A549 (cell line): ENCODE data around the gene ISCA2. TPM values are rescaled to one million over a fixed set of nuclear protein-coding genes. Genes with fewer than 3 reads are reported as not detected.

Experiments
- ATAC-seq, 2 experiments: fragments of 200-7000 bp in 1 of 2; fragments of >200 bp in 1 of 2; cut with Nextera tagmentation in 1 of 2; cut with Tn5 transposase in 1 of 2; 3 replicates each; pipeline versions ENCODE4 v1.8.0 to v1.9.1; 2018 to 2020; ENCODE audit warnings: mild to moderate bottlenecking in 1 of 2, moderate library complexity in 1 of 2
- CTCF ChIA-PET: fragments of 300-600 bp; sonication (Branson Sonifier 250); formaldehyde crosslinking; extraction: SDS; loops from one replicate; lab custom pipeline; 2021; ENCODE audit warnings: antibody characterized with exemption, inconsistent platforms; lab: Yijun Ruan, JAX
- POLR2A ChIA-PET: fragments of 350-600 bp; formaldehyde crosslinking; extraction: SDS; loops from one replicate; lab custom pipeline; 2021; ENCODE audit warnings: antibody characterized with exemption, inconsistent platforms; lab: Yijun Ruan, JAX
- DNase-seq, 2 experiments: peaks; one replicate each; pipeline versions ENCODE4 v3.0.0 to v3.0.0-alpha.2; 2011 to 2016; ENCODE audit warnings: low read depth in 1 of 2, low spot score in 1 of 2
- FAIRE-seq: peaks from 2 replicates; lab custom pipeline; 2011; peaks lifted over from hg19 to GRCh38; lab: Jason Lieb, UNC
- H3K27ac ChIP-seq, 2 experiments: fragments of >200 bp; sonication (Bioruptor Twin); formaldehyde crosslinking; 3 replicates each; pipeline ENCODE4 v1.5.1; 2016 to 2017
- H3K4me1 ChIP-seq: fragments of >200 bp; sonication (Bioruptor Twin); formaldehyde crosslinking; 3 replicates; pipeline ENCODE4 v1.6.1; 2016
- H3K4me2 ChIP-seq: fragments of >200 bp; sonication (Bioruptor Twin); formaldehyde crosslinking; 3 replicates; pipeline ENCODE4 v1.6.1; 2016
- H3K4me3 ChIP-seq: fragments of >200 bp; sonication (Bioruptor Twin); formaldehyde crosslinking; 3 replicates; pipeline ENCODE4 v1.5.1; 2016
- H3K9me3 ChIP-seq: fragments of >200 bp; sonication (Bioruptor Twin); formaldehyde crosslinking; 3 replicates; pipeline ENCODE4 v1.6.1; 2016
- EHMT2 ChIP-seq: fragments of 200-600 bp; sonication (generic); IDR thresholded peaks from 2 replicates; pipeline ENCODE4 v1.6.1; 2016; ENCODE audit warnings: antibody characterized with exemption, low read depth, mild to moderate bottlenecking, moderate library complexity
- EP300 ChIP-seq, 2 experiments: fragments of >200 bp; sonication (Bioruptor Twin); formaldehyde crosslinking; IDR thresholded peaks; 2 replicates in 1 of 2; 3 replicates in 1 of 2; pipeline ENCODE4 v1.6.1; 2016 to 2017
- ESRRA ChIP-seq: fragments of 150-350 bp; IDR thresholded peaks from 2 replicates; pipeline ENCODE4 v1.6.1; 2014; ENCODE audit warnings: mild to moderate bottlenecking, low read length, borderline replicate concordance
- FOSB ChIP-seq: fragments of 250-450 bp; sonication (Bioruptor Pico); IDR thresholded peaks from 2 replicates; pipeline ENCODE4 v1.5.0; 2020; ENCODE audit warnings: mild to moderate bottlenecking, moderate library complexity
- FOSL2 ChIP-seq, 2 experiments: fragments of 450-650 bp in 1 of 2; fragments of >200 bp in 1 of 2; sonication (Bioruptor Twin) in 1 of 2; formaldehyde crosslinking; IDR thresholded peaks; 2 replicates each; pipeline versions ENCODE4 v1.5.0 to v1.6.1; 2016 to 2020; ENCODE audit warnings: mild to moderate bottlenecking in 1 of 2, moderate library complexity in 1 of 2
- GATA3 ChIP-seq: IDR thresholded peaks from 2 replicates; pipeline ENCODE4 v1.6.1; 2012; ENCODE audit warnings: borderline replicate concordance
- HDAC2 ChIP-seq: fragments of 200-600 bp; sonication (generic); IDR thresholded peaks from 2 replicates; pipeline ENCODE4 v1.6.1; 2016
- HMGXB4 ChIP-seq: fragments of 250-450 bp; sonication (Bioruptor Pico); IDR thresholded peaks from 2 replicates; pipeline ENCODE4 v1.5.0; 2021; ENCODE audit warnings: mild to moderate bottlenecking, moderate library complexity, borderline replicate concordance
- HOXA7 ChIP-seq: fragments of 250-450 bp; sonication (Bioruptor Pico); IDR thresholded peaks from 2 replicates; pipeline ENCODE4 v1.5.0; 2020; ENCODE audit warnings: mild to moderate bottlenecking, moderate library complexity
- HOXB13 ChIP-seq: fragments of 250-450 bp; sonication (Bioruptor Pico); IDR thresholded peaks from 2 replicates; pipeline ENCODE4 v1.5.0; 2020; ENCODE audit warnings: low read depth, mild to moderate bottlenecking, moderate library complexity
- JUNB ChIP-seq: fragments of >200 bp; sonication (Bioruptor Twin); formaldehyde crosslinking; IDR thresholded peaks from 2 replicates; pipeline ENCODE4 v1.6.1; 2016
- KDM5A ChIP-seq: fragments of 200-600 bp; sonication (generic); IDR thresholded peaks from 2 replicates; pipeline ENCODE4 v1.6.1; 2016; ENCODE audit warnings: antibody characterized with exemption, mild to moderate bottlenecking
- MAFK ChIP-seq: fragments of 450-650 bp; IDR thresholded peaks from 2 replicates; pipeline ENCODE4 v1.6.1; 2014; ENCODE audit not compliant: partially characterized antibody
- NFE2L2 ChIP-seq: fragments of 150-350 bp; conservative IDR thresholded peaks from 2 replicates; pipeline ENCODE4 v1.6.1; 2014; ENCODE audit warnings: low read length
- NPAS2 ChIP-seq: fragments of 250-450 bp; sonication (Bioruptor Pico); IDR thresholded peaks from 2 replicates; pipeline ENCODE4 v1.8.0; 2022; ENCODE audit warnings: mild to moderate bottlenecking, moderate library complexity, borderline replicate concordance
- NR3C1 ChIP-seq: fragments of >200 bp; sonication (Bioruptor Twin); formaldehyde crosslinking; IDR thresholded peaks from 3 replicates; pipeline ENCODE4 v1.6.1; 2017
- PBX3 ChIP-seq: IDR thresholded peaks from 2 replicates; pipeline ENCODE4 v1.6.1; 2012
- POLR2A ChIP-seq: IDR thresholded peaks from 2 replicates; pipeline ENCODE4 v1.6.1; 2012; ENCODE audit warnings: mild to moderate bottlenecking, low read length
- RFX5 ChIP-seq: fragments of 450-650 bp; IDR thresholded peaks from 2 replicates; pipeline ENCODE4 v1.7.1; 2014; ENCODE audit warnings: antibody characterized with exemption, mild to moderate bottlenecking, moderate library complexity
- RNF2 ChIP-seq: fragments of 200-600 bp; sonication (generic); IDR thresholded peaks from 2 replicates; pipeline ENCODE4 v1.6.1; 2016; ENCODE audit warnings: low read depth, mild to moderate bottlenecking, antibody characterized with exemption, moderate library complexity, borderline replicate concordance
- ZC3H11A ChIP-seq: fragments of 450-650 bp; IDR thresholded peaks from 2 replicates; pipeline ENCODE4 v1.6.1; 2014; ENCODE audit warnings: antibody characterized with exemption, mild to moderate bottlenecking
- ZFP36 ChIP-seq: fragments of 450-650 bp; IDR thresholded peaks from 2 replicates; pipeline ENCODE4 v1.6.1; 2014; ENCODE audit warnings: borderline replicate concordance; ENCODE audit not compliant: partially characterized antibody
- WGBS: methylation state at CpG from one replicate; pipeline ENCODE4 v1.1.6; 2017; ENCODE audit errors: missing lambda C conversion rate; 5-methylcytosine and 5-hydroxymethylcytosine counted together
- polyA plus RNA-seq, 4 experiments: library from polyadenylated mRNA; depleted of rRNA in 3 of 4; stranded (reverse); fragments of >200 nt; fragmentation: RNase III in 1 of 4; extraction: RNeasy Plus Mini Kit Qiagen cat#74134 plus additional on column Dnase treatment in 1 of 4; gene quantifications; 2 replicates in 3 of 4; 3 replicates in 1 of 4; pipeline ENCODE4 v1.2.3, GENCODE V29; 2011 to 2017
- TF ChIP-seq, protein P1 (sequence below): fragments of 150-350 bp; IDR thresholded peaks from 2 replicates; pipeline ENCODE4 v1.6.1; 2014; ENCODE audit warnings: low read depth, mild to moderate bottlenecking, low read length
- TF ChIP-seq, protein P2 (sequence below): IDR thresholded peaks from 2 replicates; pipeline ENCODE4 v1.6.1; 2012; ENCODE audit warnings: low read depth, borderline replicate concordance
- TF ChIP-seq, protein P3 (sequence below): fragments of 450-650 bp; IDR thresholded peaks from 2 replicates; pipeline ENCODE4 v1.6.1; 2014; ENCODE audit warnings: antibody characterized with exemption

Gene ISCA2
- polyA plus RNA-seq, 2 of the 4 experiments (the other 2 are of a cell fraction) = 48.8 to 49.3 TPM

DNA sequence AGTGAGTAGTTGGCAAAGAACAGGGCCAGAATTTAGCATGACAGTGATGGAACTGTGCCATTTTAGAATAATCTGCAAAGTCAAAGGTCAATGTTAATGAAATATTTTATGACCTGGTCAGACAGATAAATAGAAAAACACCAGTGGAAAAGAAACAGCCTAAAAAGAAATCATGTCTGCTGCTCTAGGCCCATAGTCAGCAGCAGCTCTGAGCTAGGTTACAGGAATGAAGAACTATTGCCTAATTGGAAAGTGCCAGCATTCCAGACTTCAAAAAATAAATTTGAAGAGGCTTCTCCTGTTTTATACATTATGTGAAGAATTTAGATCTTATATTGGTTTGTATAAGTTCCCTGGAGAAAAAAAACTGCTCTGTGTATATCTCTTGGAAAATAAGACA is 10.2 kb upstream of the ISCA2 start (continued):
- TF ChIP-seq, protein P1, sequence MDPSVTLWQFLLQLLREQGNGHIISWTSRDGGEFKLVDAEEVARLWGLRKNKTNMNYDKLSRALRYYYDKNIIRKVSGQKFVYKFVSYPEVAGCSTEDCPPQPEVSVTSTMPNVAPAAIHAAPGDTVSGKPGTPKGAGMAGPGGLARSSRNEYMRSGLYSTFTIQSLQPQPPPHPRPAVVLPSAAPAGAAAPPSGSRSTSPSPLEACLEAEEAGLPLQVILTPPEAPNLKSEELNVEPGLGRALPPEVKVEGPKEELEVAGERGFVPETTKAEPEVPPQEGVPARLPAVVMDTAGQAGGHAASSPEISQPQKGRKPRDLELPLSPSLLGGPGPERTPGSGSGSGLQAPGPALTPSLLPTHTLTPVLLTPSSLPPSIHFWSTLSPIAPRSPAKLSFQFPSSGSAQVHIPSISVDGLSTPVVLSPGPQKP = no peak
- TF ChIP-seq NR3C1 = no peak
- no peak for TF ChIP-seq RFX5
- no peak for TF ChIP-seq MAFK
- TF ChIP-seq, all 56 proteins: peak for 0

DNA sequence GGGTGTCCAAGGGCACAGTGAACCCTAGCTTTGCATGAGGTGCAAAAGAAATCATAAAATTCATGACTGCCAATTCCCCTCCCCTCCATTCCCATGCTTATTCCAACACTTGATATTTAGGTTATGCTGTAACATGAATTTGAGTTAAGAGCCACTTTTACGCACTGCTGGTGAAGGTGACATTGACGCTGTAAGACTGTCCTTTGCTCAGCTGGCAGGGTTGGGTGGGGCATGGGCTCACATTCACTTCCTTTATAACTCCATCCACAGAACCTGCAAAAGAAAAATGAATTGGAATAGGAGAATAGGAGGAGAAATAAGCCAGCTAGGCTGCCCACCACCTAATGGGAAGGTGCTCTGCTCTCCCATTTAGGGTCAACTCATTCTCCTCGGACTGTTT is 7.4 kb upstream of the ISCA2 start:
- Histone ChIP-seq H3K27ac (0 out of 6 replicates have a peak overlapping the region, but pooled peaks of 1 of the 2 experiments have one; percentile 10), H3K4me2 (peak overlapping the region; percentile 48), H3K4me3 (no peak overlapping the region), H3K4me1 (peaks cover 34% of the 10 kb centered on the region), H3K9me3 (no peaks in the 10 kb centered on the region)
- no peak for ATAC-seq
- no peak for FAIRE-seq
- 88% methylated on average over 3 of the region's 3 CpGs for WGBS
- ChIA-PET POLR2A (no interaction called here), CTCF (interaction anchor here (1.0 to 1.7 kb wide), 7 partner anchors 8 to 374 kb away, joined by 3 to 5 read pairs (median 3); no protein-coding TSS in a partner anchor)
- no peak for TF ChIP-seq NFE2L2
- no peak for DNase-seq

- FAIRE-seq (no peak), DNase-seq (no peak), ATAC-seq (no peak)
- CTCF ChIA-PET = interaction anchor here (1.3 to 4.5 kb wide), 2 partner anchors 8 to 10 kb away, joined by 3 to 33 read pairs; no protein-coding TSS in a partner anchor
- peak overlapping the region in 1 of 2 experiments; percentile 56; a peak in 3 of 6 replicates for H3K27ac ChIP-seq
- H3K4me1 ChIP-seq = peaks cover 45% of the 10 kb centered on the region
- no peaks in the 10 kb centered on the region for H3K9me3 ChIP-seq
- H3K4me2 ChIP-seq = peak overlapping the region; percentile 31; the same call in 1 of the 3 replicates
- POLR2A ChIA-PET = no interaction called here
- no peak overlapping the region for H3K4me3 ChIP-seq
- TF ChIP-seq RNF2 (no peak), KDM5A (no peak), ZFP36 (no peak), FOSL2 (IDR thresholded peaks at IDR 0.05) (no peak), FOSL2 (CRISPR knock-in tag; IDR thresholded peaks at IDR 0.05) (peak; percentile 16; the same call in 1 of the 2 replicates), GATA3 (no peak), JUNB (no peak)
- TF ChIP-seq, protein P2, sequence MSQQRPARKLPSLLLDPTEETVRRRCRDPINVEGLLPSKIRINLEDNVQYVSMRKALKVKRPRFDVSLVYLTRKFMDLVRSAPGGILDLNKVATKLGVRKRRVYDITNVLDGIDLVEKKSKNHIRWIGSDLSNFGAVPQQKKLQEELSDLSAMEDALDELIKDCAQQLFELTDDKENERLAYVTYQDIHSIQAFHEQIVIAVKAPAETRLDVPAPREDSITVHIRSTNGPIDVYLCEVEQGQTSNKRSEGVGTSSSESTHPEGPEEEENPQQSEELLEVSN = no peak
Measured at GRCh38 chr14:74488786-74489397, 4.7 kb upstream of the ISCA2 start.

DNA sequence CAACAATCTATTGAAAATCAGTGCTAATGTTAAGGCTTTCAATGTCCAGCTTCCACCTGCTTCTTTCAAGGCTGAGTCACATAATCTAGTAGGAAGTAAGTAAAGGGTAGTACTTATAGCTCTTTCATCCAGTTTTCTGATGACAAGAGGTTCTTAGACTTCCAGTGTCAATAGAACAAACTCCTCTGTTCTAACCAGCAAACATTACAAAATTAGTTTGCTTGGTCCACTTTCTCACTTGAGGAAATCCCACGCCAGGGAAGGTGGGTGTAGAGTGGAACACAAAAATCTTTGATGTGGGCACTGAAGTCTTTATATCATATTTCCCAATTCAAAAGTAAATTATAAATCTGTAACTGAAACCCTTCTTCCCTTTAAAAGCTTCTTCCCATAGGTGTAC is 3.1 kb upstream of the ISCA2 start:
- H3K4me3 ChIP-seq = no peak overlapping the region
- ChIA-PET CTCF (interaction anchor here (1.0 to 5.2 kb wide), 7 partner anchors 10 to 188 kb away, joined by 3 to 33 read pairs (median 6); partner anchors contain the start of gene ABCD4), POLR2A (interaction anchor here (0.6 kb wide), 1 partner anchor 203 kb away, joined by 3 read pairs; no protein-coding TSS in a partner anchor)
- ATAC-seq (no peak), FAIRE-seq (no peak), DNase-seq (no peak)
- H3K4me1 ChIP-seq = peaks cover 55% of the 10 kb centered on the region
- no peaks in the 10 kb centered on the region for H3K9me3 ChIP-seq
- 90% methylated on average over 1 of the region's 1 CpG for WGBS
- TF ChIP-seq NPAS2 (CRISPR knock-in tag) (no peak), ESRRA (no peak), ZC3H11A (no peak), HOXB13 (CRISPR knock-in tag) (no peak), EHMT2 (no peak), HMGXB4 (CRISPR knock-in tag) (no peak), PBX3 (no peak), FOSB (CRISPR knock-in tag) (no peak), EP300 (IDR thresholded peaks at IDR 0.05) (no peak), HDAC2 (no peak), HOXA7 (CRISPR knock-in tag) (no peak), POLR2A (no peak)
- TF ChIP-seq, protein P3, sequence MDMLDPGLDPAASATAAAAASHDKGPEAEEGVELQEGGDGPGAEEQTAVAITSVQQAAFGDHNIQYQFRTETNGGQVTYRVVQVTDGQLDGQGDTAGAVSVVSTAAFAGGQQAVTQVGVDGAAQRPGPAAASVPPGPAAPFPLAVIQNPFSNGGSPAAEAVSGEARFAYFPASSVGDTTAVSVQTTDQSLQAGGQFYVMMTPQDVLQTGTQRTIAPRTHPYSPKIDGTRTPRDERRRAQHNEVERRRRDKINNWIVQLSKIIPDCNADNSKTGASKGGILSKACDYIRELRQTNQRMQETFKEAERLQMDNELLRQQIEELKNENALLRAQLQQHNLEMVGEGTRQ = no peak
- H3K27ac ChIP-seq = no peak overlapping the region
- H3K4me2 ChIP-seq = no peak overlapping the region
